CD4-positive, alpha-beta memory T cell (primary cell): Measurements from ENCODE around the gene CGA. TPM values are rescaled to one million over a fixed set of nuclear protein-coding genes. Genes with fewer than 3 reads are reported as not detected.

Experiments used
- CTCF ChIA-PET: fragments of 350-600 bp; sonication (Branson Sonifier 250); formaldehyde crosslinking; loops from one replicate; lab custom pipeline; 2021; ENCODE audit warnings: inconsistent platforms; ENCODE audit not compliant: partially characterized antibody; lab: Charles Lee
- POLR2A ChIA-PET: fragments of 350-600 bp; sonication (Branson Sonifier 250); formaldehyde crosslinking; loops from one replicate; lab custom pipeline; 2021; ENCODE audit not compliant: partially characterized antibody; lab: Charles Lee
- DNase-seq, 5 donors: peaks; one replicate each; pipeline versions ENCODE4 v3.0.0 to v3.0.0-alpha.2; 2020 to 2022; ENCODE audit warnings: mixed read lengths in 1 of 5
- H3K27ac ChIP-seq: one replicate; pipeline ENCODE4 v1.7.0; 2013; ENCODE audit warnings: low read depth, low read length
- H3K27me3 ChIP-seq: 2 replicates; pipeline ENCODE4 v1.7.0; 2013; ENCODE audit warnings: mild to moderate bottlenecking, low read length, moderate library complexity; ENCODE audit not compliant: insufficient read depth
- H3K36me3 ChIP-seq: 2 replicates; pipeline ENCODE4 v1.7.0; 2013; ENCODE audit warnings: mild to moderate bottlenecking, low read length, moderate library complexity; ENCODE audit not compliant: insufficient read depth
- H3K4me1 ChIP-seq: 2 replicates; pipeline ENCODE4 v1.7.0; 2013; ENCODE audit warnings: mild to moderate bottlenecking, low read length, moderate library complexity; ENCODE audit not compliant: insufficient read depth
- H3K4me3 ChIP-seq, 2 donors: one replicate each; pipeline ENCODE4 v1.7.0; 2013; ENCODE audit warnings: low read length in 2 of 2, mild to moderate bottlenecking in 1 of 2
- H3K9me3 ChIP-seq, 2 donors: one replicate each; pipeline ENCODE4 v1.7.0; 2013; ENCODE audit warnings: low read length in 2 of 2, control low read depth in 1 of 2; ENCODE audit not compliant: control insufficient read depth in 1 of 2
- H3K27ac Mint-ChIP-seq, 7 donors: one replicate each; pipeline ENCODE4 v1.8.0; 2020 to 2021; ENCODE audit warnings: mixed read lengths in 7 of 7, mild to moderate bottlenecking in 6 of 7, inconsistent platforms in 3 of 7, moderate library complexity in 3 of 7
- H3K27me3 Mint-ChIP-seq, 2 donors: one replicate each; pipeline ENCODE4 v1.8.0; 2020 to 2021; ENCODE audit warnings: mixed read lengths in 2 of 2
- H3K36me3 Mint-ChIP-seq, 2 donors: one replicate each; pipeline ENCODE4 v1.8.0; 2020 to 2021; ENCODE audit warnings: mixed read lengths in 2 of 2, inconsistent platforms in 1 of 2, mild to moderate bottlenecking in 1 of 2
- H3K4me1 Mint-ChIP-seq, 4 donors: one replicate each; pipeline ENCODE4 v1.8.0; 2020 to 2021; ENCODE audit warnings: mixed read lengths in 4 of 4, mild to moderate bottlenecking in 1 of 4
- H3K4me3 Mint-ChIP-seq, 8 donors: one replicate each; pipeline ENCODE4 v1.8.0; 2020 to 2021; ENCODE audit warnings: mixed read lengths in 8 of 8, mild to moderate bottlenecking in 7 of 8, moderate library complexity in 6 of 8, inconsistent platforms in 3 of 8
- H3K9me3 Mint-ChIP-seq, 8 donors: one replicate each; pipeline ENCODE4 v1.8.0; 2020 to 2021; ENCODE audit warnings: mixed read lengths in 8 of 8, mild to moderate bottlenecking in 5 of 8, inconsistent platforms in 3 of 8, moderate library complexity in 1 of 8
- intact Hi-C: fragments of 100-400 bp; cut with micrococcal nuclease; formaldehyde crosslinking; loops from one replicate; pipeline ENCODE4 v1.15.1; 2023
- polyA plus RNA-seq, 2 donors: library from polyadenylated mRNA; unstranded; fragments of 300-500 nt; fragmentation: Illumina TruSeq; gene quantifications; one replicate each; pipeline ENCODE4 v1.2.3, GENCODE V29; 2021
- total RNA-seq, 2 experiments: library from RNA; stranded (reverse); gene quantifications; one replicate each; pipeline ENCODE4 v1.2.3, GENCODE V29; 2021

CGA gene
- total and polyA plus RNA-seq, 4 experiments from 2014 or later = not detected

GRCh38 chr6:87122477-87122876 lies 27.6 kb upstream of the CGA start:
- H3K27ac Mint-ChIP-seq = no peak overlapping the region
- no peak for DNase-seq

GRCh38 chr6:87118054-87118453 lies 23.1 kb upstream of the CGA start:
- no peaks in the 10 kb centered on the region for H3K4me1 ChIP-seq
- no peak overlapping the region for H3K4me3 ChIP-seq
- intact Hi-C loops = no loop called here
- Mint-ChIP-seq H3K27ac (no peak overlapping the region), H3K36me3 (no peaks in the 10 kb centered on the region), H3K4me3 (no peak overlapping the region), H3K27me3 (peaks cover 2 to 11% of the 10 kb centered on the region in 2 donors), H3K4me1 (no peaks in the 10 kb centered on the region), H3K9me3 (peaks cover 0 to 6% (median 0%) of the 10 kb centered on the region in 8 donors)
- DNase-seq = no peak
- CTCF ChIA-PET = no interaction called here
- POLR2A ChIA-PET = no interaction called here
- H3K27me3 ChIP-seq = no peaks in the 10 kb centered on the region
- no peaks in the 10 kb centered on the region for H3K36me3 ChIP-seq
- no peak overlapping the region for H3K27ac ChIP-seq
- no peaks in the 10 kb centered on the region for H3K9me3 ChIP-seq

More at GRCh38 chr6:87122477-87122876, 27.6 kb upstream of the CGA start:
- Mint-ChIP-seq H3K4me3 (no peak overlapping the region), H3K4me1 (no peaks in the 10 kb centered on the region), H3K36me3 (no peaks in the 10 kb centered on the region), H3K27me3 (peaks cover 7 to 11% of the 10 kb centered on the region in 2 donors), H3K9me3 (peaks cover 0 to 6% (median 0%) of the 10 kb centered on the region in 8 donors)
- intact Hi-C loops = no loop called here
- no peaks in the 10 kb centered on the region for H3K27me3 ChIP-seq
- H3K27ac ChIP-seq = no peak overlapping the region
- H3K4me1 ChIP-seq = no peaks in the 10 kb centered on the region
- no peak overlapping the region for H3K4me3 ChIP-seq
- no peaks in the 10 kb centered on the region for H3K36me3 ChIP-seq
- ChIA-PET POLR2A (no interaction called here), CTCF (no interaction called here)
- H3K9me3 ChIP-seq = no peaks in the 10 kb centered on the region

DNA sequence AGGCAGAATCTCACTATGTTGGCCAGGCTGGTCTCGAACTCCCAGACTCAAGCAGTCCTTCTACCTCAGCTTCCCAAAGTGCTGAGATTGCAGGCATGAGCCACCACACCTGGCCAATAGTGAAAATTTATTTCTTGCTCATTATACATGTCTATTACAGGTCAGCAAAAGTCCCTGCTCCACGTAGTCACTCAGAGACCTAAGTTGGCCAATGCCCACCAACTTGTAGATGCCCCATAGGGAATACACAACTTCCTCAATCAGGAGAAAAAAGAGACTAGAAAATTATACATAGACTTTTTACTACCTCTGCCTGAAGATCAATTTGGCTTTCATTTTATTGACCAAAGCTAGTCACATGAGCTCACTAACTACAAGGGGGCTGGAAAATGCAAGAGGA lies 22.0 kb upstream of the CGA start:
- Mint-ChIP-seq H3K4me1 (no peaks in the 10 kb centered on the region), H3K27ac (no peak overlapping the region), H3K36me3 (no peaks in the 10 kb centered on the region), H3K9me3 (peaks cover 0 to 6% (median 0%) of the 10 kb centered on the region in 8 donors), H3K4me3 (no peak overlapping the region), H3K27me3 (peaks cover 2 to 8% of the 10 kb centered on the region in 2 donors)
- H3K36me3 ChIP-seq = no peaks in the 10 kb centered on the region
- no peaks in the 10 kb centered on the region for H3K27me3 ChIP-seq
- intact Hi-C loops = no loop called here
- no peaks in the 10 kb centered on the region for H3K9me3 ChIP-seq
- CTCF ChIA-PET = interaction anchor here (1.4 kb wide), 1 partner anchor 38 kb away, joined by 4 read pairs; no protein-coding TSS in a partner anchor
- POLR2A ChIA-PET = no interaction called here
- H3K4me3 ChIP-seq = no peak overlapping the region
- H3K4me1 ChIP-seq = no peaks in the 10 kb centered on the region
- no peak overlapping the region for H3K27ac ChIP-seq
- DNase-seq = no peak

- Histone ChIP-seq H3K27ac (no peak overlapping the region), H3K27me3 (no peaks in the 10 kb centered on the region), H3K4me3 (no peak overlapping the region), H3K36me3 (no peaks in the 10 kb centered on the region), H3K4me1 (no peaks in the 10 kb centered on the region), H3K9me3 (no peaks in the 10 kb centered on the region)
- H3K27ac Mint-ChIP-seq = no peak overlapping the region
- H3K36me3 Mint-ChIP-seq = no peaks in the 10 kb centered on the region
- POLR2A ChIA-PET = no interaction called here
- intact Hi-C loops = no loop called here
- H3K4me3 Mint-ChIP-seq = no peak overlapping the region
- peaks cover under 1 to 6% of the 10 kb centered on the region in 2 donors for H3K27me3 Mint-ChIP-seq
- H3K9me3 Mint-ChIP-seq = no peaks in the 10 kb centered on the region
- CTCF ChIA-PET = interaction anchor here (1.2 to 1.4 kb wide), 2 partner anchors 37 to 206 kb away, joined by 3 to 4 read pairs; no protein-coding TSS in a partner anchor
- no peaks in the 10 kb centered on the region for H3K4me1 Mint-ChIP-seq
- no peak for DNase-seq
Measured at GRCh38 chr6:87115402-87116135, 20.7 kb upstream of the CGA start.

- no peaks in the 10 kb centered on the region for H3K4me1 ChIP-seq
- H3K9me3 Mint-ChIP-seq = peaks cover 0 to 4% (median 0%) of the 10 kb centered on the region in 8 donors
- H3K27me3 ChIP-seq = no peaks in the 10 kb centered on the region
- POLR2A ChIA-PET = no interaction called here
- no peaks in the 10 kb centered on the region for H3K36me3 Mint-ChIP-seq
- H3K4me1 Mint-ChIP-seq = no peaks in the 10 kb centered on the region
- no peak overlapping the region for H3K27ac Mint-ChIP-seq
- H3K9me3 ChIP-seq = no peaks in the 10 kb centered on the region
- no peaks in the 10 kb centered on the region for H3K36me3 ChIP-seq
- H3K4me3 ChIP-seq = no peak overlapping the region
- no peak for DNase-seq
- H3K4me3 Mint-ChIP-seq = no peak overlapping the region
- CTCF ChIA-PET = no interaction called here
- H3K27ac ChIP-seq = no peak overlapping the region
- H3K27me3 Mint-ChIP-seq = peaks cover 7 to 12% of the 10 kb centered on the region in 2 donors
- intact Hi-C loops = no loop called here
Measured at GRCh38 chr6:87110636-87111035, 15.7 kb upstream of the CGA start.

GRCh38 chr6:87105823-87106222 lies 10.9 kb upstream of the CGA start:
- Histone ChIP-seq H3K4me1 (no peaks in the 10 kb centered on the region), H3K4me3 (no peak overlapping the region), H3K27ac (no peak overlapping the region), H3K36me3 (no peaks in the 10 kb centered on the region), H3K27me3 (no peaks in the 10 kb centered on the region), H3K9me3 (no peaks in the 10 kb centered on the region)
- Mint-ChIP-seq H3K36me3 (no peaks in the 10 kb centered on the region), H3K27ac (no peak overlapping the region), H3K9me3 (peaks cover 0 to 4% (median 0%) of the 10 kb centered on the region in 8 donors), H3K27me3 (peaks cover 7 to 9% of the 10 kb centered on the region in 2 donors), H3K4me3 (no peak overlapping the region), H3K4me1 (no peaks in the 10 kb centered on the region)
- intact Hi-C loops = no loop called here
- ChIA-PET POLR2A (no interaction called here), CTCF (interaction anchor here (4.5 kb wide), 1 partner anchor 27 kb away, joined by 16 read pairs; no protein-coding TSS in a partner anchor)
- no peak for DNase-seq

DNA sequence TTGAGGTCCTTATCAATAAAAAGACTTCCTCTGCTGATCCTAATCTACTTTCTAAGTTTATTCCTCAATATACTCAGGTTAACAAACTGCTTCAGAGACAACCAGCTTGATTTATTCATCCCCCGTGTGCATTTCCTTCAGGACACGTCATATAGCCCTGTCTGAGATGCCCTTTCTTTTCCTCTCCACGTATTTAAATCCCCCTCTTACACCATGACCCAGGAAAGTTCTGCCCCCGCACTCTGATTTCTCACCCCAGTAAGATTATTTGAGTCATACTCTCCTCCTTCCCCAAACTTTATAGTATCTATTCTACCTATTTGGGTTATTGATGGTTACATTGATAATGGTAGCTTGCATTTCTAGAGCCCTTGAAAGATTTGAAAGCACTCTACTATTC lies 9.8 kb upstream of the CGA start:
- H3K4me1 Mint-ChIP-seq = no peaks in the 10 kb centered on the region
- Histone ChIP-seq H3K4me3 (no peak overlapping the region), H3K4me1 (no peaks in the 10 kb centered on the region), H3K27me3 (no peaks in the 10 kb centered on the region), H3K9me3 (no peaks in the 10 kb centered on the region), H3K27ac (no peak overlapping the region), H3K36me3 (no peaks in the 10 kb centered on the region)
- peaks cover 0 to 4% (median 0%) of the 10 kb centered on the region in 8 donors for H3K9me3 Mint-ChIP-seq
- intact Hi-C loops = no loop called here
- H3K27me3 Mint-ChIP-seq = peaks cover 6 to 7% of the 10 kb centered on the region in 2 donors
- H3K36me3 Mint-ChIP-seq = no peaks in the 10 kb centered on the region
- ChIA-PET POLR2A (interaction anchor here (0.7 kb wide), 1 partner anchor 10 kb away, joined by 3 read pairs; no protein-coding TSS in a partner anchor), CTCF (interaction anchor here (4.5 kb wide), 1 partner anchor 26 kb away, joined by 16 read pairs; no protein-coding TSS in a partner anchor)
- no peak for DNase-seq
- no peak overlapping the region for H3K27ac Mint-ChIP-seq
- no peak overlapping the region for H3K4me3 Mint-ChIP-seq
